Measurements from ENCODE around the gene IL12RB2.

DNA sequence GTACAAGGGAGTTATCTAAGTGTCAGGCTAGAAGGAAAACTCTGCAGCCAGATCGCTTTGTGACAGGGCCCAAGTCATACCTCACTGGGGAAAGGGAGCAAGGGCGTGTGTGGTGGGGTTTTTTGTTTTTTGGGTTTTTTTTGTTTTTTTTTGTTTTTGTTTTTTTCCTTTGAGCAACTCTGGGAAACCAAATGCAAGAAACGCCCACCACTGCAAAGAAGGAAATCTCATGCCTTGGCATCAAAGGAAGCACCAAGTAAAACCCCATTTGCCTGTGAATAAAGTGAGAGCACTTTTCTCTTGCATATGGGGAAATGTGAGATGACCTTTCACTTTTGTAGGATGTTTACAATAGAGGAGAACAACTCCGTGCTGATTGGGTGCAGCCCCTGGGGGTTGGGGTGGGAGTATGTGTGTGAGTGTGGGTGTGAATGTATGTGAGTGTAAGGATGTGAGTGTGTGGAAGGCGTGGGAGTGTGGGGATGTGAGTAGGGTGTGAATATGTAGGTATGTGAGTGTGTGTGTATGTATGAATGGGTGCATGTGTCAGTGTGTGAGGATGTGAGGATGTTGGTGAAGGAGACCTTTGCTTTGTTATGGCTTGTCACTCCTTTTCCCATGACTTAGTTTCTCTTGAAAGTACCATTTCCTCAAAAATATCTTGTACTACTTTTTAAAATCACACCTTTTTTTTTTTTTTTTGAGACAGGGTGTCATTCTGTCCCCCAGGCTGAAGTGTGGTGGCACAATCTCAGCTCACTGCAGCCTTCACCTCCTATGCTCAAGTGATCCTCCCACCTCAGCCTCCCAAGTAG lies 34.6 kb downstream of the IL12RB2 start:
- TF ChIP-seq, protein P1, sequence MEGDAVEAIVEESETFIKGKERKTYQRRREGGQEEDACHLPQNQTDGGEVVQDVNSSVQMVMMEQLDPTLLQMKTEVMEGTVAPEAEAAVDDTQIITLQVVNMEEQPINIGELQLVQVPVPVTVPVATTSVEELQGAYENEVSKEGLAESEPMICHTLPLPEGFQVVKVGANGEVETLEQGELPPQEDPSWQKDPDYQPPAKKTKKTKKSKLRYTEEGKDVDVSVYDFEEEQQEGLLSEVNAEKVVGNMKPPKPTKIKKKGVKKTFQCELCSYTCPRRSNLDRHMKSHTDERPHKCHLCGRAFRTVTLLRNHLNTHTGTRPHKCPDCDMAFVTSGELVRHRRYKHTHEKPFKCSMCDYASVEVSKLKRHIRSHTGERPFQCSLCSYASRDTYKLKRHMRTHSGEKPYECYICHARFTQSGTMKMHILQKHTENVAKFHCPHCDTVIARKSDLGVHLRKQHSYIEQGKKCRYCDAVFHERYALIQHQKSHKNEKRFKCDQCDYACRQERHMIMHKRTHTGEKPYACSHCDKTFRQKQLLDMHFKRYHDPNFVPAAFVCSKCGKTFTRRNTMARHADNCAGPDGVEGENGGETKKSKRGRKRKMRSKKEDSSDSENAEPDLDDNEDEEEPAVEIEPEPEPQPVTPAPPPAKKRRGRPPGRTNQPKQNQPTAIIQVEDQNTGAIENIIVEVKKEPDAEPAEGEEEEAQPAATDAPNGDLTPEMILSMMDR (IDR thresholded peaks at IDR 0.05): no peak
- no peak for TF ChIP-seq POLR2A (IDR thresholded peaks at IDR 0.05)

Measured in body of pancreas (tissue), 4 donors.